Right forelimb (tissue), 1 donor: Measurements from ENCODE around the gene SAMD1.
"Not testable (repeated sequence)": the region's sequence is repeated elsewhere in the genome, so short reads cannot be mapped to it uniquely, and the experiment has no call there.

Experiments used
- DNase-seq: peaks from one replicate; pipeline ENCODE4 v3.0.0-alpha.2; 2018

Gene SAMD1

GRCh38 chr19:14059093-14059480 is 31.5 kb downstream of the SAMD1 start:
- no peak for DNase-seq

DNA sequence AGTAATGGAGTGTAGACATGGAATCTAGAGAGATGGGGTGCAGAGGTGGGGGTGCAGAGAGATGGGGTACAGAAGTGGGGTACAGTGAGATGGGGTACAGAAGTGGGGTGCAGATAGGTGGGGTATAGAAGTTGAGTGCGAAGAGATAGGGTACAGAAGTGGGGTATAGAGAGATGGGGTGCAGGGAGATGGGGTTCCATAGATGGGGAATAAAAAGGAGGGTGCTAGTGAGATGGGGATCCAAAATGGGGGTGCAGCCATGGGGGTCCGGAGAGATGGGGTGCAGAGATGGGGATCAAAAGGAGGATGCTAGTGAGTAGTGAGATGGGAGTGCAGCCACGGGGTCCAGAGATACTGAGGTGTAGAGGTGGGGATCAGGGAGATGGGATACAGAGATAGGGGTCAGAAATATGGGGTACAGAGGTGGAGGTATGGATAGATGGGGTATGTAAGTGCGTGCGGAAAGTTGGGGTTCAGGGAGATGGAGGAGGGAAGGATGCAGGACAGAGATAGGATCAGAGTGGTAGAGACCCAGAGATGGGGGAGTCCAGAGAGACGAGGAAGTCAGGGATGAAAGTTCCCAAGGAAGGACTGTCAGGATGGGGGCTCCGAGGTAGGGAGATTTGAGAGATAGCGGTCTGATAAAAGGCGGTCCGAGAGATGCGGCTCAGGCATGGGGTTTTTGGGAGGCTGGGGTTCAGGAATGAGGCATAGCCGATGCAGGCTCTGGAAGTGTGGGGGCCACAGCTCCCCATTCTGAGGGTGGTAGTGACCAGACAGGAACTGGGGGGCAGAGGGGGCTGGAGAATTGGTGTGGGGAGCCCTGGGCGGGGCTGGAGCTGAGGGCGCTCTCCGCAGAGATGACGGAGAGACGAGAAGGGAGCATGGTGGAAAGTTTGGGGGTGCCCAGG is 32.1 kb downstream of the SAMD1 start:
- no peak for DNase-seq

DNA sequence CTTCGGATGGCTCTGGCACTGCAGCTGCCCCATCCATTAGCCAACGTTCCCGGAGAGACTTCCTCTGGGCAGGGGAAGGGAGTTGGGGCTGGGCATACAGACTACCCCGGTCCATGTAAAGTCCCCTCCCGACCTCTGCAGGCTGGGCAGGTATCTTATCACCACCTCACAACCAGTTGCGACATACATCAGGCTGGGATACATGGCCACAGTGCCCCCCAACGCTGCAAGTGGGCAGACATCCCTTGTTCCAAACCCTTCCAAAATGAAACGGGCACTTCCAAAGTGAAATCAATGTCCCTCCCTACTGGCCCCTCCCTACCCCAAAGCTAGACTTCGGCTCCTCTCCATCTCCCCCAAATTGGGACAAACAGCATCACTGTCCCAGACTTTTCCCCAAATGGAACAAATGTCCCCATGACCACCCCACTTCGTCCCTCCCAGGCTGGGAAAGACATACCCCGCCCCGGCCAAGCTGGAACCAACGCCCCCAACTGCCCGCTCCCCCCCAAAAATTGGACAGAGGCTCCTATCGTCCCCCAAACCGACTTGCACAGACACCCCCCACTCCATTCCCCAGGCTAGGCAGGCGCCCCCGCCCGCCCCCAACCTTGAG is 33.7 kb downstream of the SAMD1 start:
- DNase-seq, result no peak

DNA sequence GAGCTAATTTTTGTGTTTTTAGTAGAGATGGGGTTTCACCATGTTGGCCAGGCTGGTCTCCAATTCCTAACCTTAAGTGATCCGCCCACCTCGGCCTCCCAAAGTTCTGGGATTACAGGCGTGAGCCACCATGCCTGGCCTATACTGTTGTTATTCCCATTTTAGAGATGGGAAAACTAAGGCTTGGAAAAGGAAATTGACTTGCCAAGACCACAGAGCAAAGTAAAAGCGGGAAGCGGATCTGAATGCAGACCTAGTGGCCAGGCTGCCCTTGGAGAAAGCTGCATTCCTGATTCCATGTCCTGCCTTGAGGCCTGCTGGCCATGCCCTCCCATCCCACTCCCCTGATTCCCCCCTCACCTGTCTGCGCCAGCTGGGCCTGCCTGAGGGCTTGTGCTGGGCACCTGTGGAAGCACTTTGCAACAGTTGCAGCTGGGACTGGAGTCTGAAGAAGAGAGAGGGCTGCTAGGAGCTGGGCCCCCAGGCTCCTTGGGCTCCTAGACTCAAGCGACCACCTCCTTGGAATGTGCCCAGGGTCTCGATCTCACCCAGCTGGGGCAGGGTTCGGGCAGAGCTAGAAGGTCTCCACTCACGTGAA is 34.4 kb downstream of the SAMD1 start:
- DNase-seq, result no peak

GRCh38 chr19:14055396-14055795 is 35.2 kb downstream of the SAMD1 start:
- DNase-seq, result no peak

GRCh38 chr19:14054721-14055120 is 35.8 kb downstream of the SAMD1 start:
- no peak for DNase-seq

GRCh38 chr19:14054099-14054498 is 36.5 kb downstream of the SAMD1 start:
- DNase-seq, result no peak

DNA sequence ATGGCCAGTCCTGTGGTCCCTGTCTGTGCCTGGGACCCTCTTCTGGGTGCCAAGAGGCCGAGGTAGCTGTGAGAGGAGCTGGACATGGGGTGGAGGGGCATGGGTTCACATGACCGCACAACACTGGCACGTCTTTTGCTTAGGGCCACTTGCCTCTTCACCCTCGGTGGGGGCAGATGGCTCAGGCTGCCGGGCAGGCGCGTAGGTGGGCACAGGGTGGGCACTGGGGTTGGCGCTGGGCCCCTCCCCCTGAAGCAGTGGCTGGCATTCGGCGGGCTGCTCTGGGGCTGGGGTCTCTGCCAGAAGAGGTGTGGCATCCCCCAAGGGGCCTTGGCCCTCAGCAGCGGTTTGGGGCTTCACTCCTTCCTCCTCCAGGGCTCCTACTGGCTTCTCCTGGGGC is 37.1 kb downstream of the SAMD1 start:
- no peak for DNase-seq

DNA sequence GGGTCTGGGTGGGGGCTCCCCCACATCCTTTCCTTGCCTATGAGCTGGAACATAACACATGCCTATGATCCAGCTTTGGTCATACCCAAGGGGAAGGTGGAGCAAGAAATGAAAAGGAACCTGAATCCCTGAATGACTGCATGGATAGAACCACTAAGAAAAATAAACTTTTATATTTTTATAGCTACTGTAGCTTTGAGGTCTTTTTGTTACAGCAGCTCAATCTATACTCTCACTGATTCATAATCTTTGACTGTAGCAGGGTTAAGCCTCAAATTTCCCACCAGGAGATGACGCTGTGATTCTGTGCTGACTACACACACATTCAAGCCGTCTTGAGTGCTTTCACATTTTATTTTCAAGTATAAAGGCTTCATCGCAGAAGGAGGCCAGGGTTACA is 37.5 kb downstream of the SAMD1 start:
- no peak for DNase-seq

GRCh38 chr19:14052470-14052869 is 38.1 kb downstream of the SAMD1 start:
- no peak for DNase-seq

DNA sequence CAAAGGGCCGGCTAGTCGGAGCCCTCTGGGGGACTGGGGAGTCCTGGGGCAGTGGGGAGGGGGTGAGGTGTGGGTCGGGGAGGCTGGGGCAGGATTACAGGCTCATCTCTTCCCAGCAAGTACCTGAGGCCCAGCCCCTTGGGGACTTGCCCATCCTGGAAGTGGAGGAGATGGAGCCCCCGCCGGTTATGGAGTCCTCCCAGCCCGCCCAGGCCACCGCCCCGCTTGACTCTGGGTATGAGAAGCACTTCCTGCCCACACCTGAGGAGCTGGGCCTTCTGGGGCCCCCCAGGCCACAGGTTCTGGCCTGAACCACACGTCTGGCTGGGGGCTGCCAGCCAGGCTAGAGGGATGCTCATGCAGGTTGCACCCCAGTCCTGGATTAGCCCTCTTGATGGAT is 38.6 kb downstream of the SAMD1 start:
- no peak for DNase-seq

- DNase-seq, result not testable (repeated sequence)
These were observed 39.6 kb downstream of the SAMD1 start for GRCh38 chr19:14050961-14051360.

- no peak for DNase-seq
These were observed 40.0 kb downstream of the SAMD1 start for GRCh38 chr19:14050512-14050911.

DNA sequence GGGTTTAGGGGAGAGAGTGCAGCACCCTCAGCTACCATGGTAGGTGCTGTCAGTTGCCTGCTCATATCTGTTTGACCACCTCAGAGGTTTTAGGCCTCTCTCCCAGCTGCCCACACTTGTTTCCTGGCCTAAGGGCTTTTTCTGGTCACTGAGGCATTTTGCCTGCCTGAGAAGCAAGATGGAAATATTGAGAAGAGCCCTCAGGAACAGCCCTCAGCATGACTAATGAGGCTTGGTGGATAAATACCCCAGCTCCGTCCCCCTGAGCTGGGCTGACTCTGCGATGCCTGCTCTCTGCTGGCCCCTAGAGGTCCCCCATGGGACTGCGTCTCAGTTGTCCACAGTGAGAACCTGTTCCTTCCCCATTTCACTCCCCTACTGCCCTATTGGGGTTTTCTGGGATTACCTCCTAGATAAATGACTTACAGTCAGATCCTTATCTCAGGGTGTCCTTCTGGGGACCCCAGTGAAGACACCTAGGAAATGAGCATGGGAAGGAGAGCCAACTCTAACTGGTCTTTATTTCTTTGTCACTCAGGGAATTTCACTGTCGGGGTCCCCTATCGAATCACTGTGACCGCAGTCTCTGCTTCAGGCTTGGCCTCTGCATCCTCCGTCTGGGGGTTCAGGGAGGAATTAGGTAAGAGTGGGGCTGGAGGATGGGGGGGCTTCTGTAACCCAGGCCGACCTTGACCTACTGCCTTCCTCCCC is 42.0 kb downstream of the SAMD1 start:
- no peak for DNase-seq

DNA sequence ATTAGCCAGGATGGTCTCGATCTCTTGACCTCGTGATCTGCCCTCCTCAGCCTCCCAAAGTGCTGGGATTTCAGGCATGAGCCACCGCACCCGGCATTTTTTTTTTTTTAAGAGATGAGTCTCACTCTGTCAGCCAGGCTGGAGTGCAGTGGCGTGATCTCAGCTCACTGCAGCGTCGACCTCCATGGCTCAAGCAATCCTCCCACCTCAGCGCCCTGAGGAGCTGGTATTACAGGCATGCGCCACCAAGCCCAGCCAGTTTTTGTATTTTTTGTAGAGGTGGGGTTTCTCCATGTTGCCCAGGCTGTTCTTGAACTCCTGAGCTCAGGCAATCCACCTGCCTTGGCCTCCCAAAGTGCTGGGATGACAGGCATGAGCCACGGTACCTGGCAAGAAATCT is 42.7 kb downstream of the SAMD1 start:
- not testable (repeated sequence) for DNase-seq

DNA sequence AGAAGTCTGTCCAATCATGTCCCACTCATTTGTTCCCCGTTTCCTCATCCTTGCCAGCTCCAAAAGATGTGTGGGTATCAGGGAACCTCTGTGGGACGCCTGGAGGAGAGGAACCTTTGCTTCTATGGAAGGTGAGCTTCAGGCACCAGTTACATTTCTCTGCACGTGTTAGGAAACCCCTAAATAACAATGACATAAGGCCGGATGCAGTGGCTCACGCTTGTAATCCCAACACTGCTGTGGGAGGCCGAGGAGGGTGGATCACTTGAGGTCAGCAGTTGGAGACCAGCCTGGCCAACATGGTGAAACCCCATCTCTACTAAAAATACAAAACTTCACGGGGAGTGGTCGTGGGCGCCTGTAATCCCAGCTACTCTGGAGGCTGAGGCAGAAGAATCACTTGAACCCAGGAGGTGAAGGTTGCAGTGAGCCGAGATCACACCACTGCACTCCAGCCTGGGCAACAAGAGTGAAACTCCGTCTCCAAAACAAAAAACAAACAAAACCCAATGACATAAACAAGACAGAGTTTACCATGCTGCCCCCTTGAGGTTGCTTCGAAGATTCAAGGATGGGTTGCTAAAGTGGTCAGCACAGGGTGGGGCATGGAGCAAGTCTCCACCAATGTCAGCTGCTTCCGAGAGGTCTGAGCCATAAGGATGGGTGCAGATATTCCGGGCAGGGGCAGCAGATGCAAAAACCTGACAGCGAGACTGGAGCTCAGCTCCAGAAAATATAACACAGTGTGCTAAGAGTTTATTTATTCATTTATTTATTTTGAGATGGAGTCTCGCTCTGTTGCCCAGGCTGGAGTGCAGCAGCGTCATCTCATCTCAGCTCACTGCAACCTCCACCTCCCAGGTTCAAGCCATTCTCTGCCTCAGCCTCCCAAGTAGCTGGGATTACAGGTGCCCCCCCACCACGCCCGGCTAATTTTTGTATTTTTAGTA is 47.6 kb downstream of the SAMD1 start:
- DNase-seq, result not testable (repeated sequence)

GRCh38 chr19:14039181-14039580 is 51.4 kb downstream of the SAMD1 start:
- no peak for DNase-seq
